Breast epithelium (tissue), 3 donors: ENCODE data around the gene PARP2.

Experiments used
- CTCF ChIP-seq, 3 donors: fragments of 450-650 bp; IDR thresholded peaks; one replicate each; pipeline ENCODE4 v1.5.1; 2016 to 2017; ENCODE audit warnings: antibody characterized with exemption in 3 of 3, mild to moderate bottlenecking in 3 of 3, moderate library complexity in 3 of 3
- POLR2A ChIP-seq: fragments of 450-650 bp; IDR thresholded peaks from one replicate; pipeline ENCODE4 v1.6.1; 2016; ENCODE audit warnings: antibody characterized with exemption, mild to moderate bottlenecking, moderate library complexity
- POLR2AphosphoS5 ChIP-seq, 3 donors: sonication (generic); formaldehyde crosslinking; IDR thresholded peaks; one replicate each; pipeline ENCODE4 v1.6.1; 2017; ENCODE audit warnings: antibody characterized with exemption in 3 of 3

- TF ChIP-seq POLR2A (no peak), POLR2AphosphoS5 (IDR thresholded peaks at IDR 0.05) (no peak), CTCF (IDR thresholded peaks at IDR 0.05) (no peak)
Measured at GRCh38 chr14:20376071-20376588, 32.7 kb downstream of the PARP2 start.
